MM.1S (cell line): ENCODE measurements around the gene DPH2.

Source experiments
- EZH2 ChIP-seq: fragments of 300-600 bp; sonication (generic); optimal IDR thresholded peaks from 2 replicates; pipeline ENCODE3; 2017; ENCODE audit warnings: low read depth, mild to moderate bottlenecking, antibody characterized with exemption, low read length, mixed read lengths
- EZH2phosphoT487 ChIP-seq: fragments of 300-600 bp; sonication (generic); IDR thresholded peaks from 2 replicates; pipeline ENCODE4 v1.6.1; 2018; ENCODE audit warnings: antibody characterized with exemption, low read length
- TF ChIP-seq, protein P1 (sequence below): fragments of 300-600 bp; sonication (generic); IDR thresholded peaks from 2 replicates; pipeline ENCODE4 v1.5.1; 2016; ENCODE audit warnings: antibody characterized with exemption, low read length, mixed read lengths

- TF ChIP-seq, protein P1, sequence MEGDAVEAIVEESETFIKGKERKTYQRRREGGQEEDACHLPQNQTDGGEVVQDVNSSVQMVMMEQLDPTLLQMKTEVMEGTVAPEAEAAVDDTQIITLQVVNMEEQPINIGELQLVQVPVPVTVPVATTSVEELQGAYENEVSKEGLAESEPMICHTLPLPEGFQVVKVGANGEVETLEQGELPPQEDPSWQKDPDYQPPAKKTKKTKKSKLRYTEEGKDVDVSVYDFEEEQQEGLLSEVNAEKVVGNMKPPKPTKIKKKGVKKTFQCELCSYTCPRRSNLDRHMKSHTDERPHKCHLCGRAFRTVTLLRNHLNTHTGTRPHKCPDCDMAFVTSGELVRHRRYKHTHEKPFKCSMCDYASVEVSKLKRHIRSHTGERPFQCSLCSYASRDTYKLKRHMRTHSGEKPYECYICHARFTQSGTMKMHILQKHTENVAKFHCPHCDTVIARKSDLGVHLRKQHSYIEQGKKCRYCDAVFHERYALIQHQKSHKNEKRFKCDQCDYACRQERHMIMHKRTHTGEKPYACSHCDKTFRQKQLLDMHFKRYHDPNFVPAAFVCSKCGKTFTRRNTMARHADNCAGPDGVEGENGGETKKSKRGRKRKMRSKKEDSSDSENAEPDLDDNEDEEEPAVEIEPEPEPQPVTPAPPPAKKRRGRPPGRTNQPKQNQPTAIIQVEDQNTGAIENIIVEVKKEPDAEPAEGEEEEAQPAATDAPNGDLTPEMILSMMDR, result no peak
- TF ChIP-seq EZH2, result no peak
- no peak for TF ChIP-seq EZH2phosphoT487
These were observed 22.6 kb downstream of the DPH2 start for GRCh38 chr1:43992232-43992995.
